GM18868 (cell line): Measurements from ENCODE around the gene CLEC16A.

Source experiments
- ATAC-seq: cut with Tn5 transposase; IDR thresholded peaks from one replicate; pipeline ENCODE4 v1.9.1; 2021; ENCODE audit warnings: mild to moderate bottlenecking, moderate library complexity; ENCODE audit not compliant: unreplicated experiment

The CLEC16A gene, protein sequence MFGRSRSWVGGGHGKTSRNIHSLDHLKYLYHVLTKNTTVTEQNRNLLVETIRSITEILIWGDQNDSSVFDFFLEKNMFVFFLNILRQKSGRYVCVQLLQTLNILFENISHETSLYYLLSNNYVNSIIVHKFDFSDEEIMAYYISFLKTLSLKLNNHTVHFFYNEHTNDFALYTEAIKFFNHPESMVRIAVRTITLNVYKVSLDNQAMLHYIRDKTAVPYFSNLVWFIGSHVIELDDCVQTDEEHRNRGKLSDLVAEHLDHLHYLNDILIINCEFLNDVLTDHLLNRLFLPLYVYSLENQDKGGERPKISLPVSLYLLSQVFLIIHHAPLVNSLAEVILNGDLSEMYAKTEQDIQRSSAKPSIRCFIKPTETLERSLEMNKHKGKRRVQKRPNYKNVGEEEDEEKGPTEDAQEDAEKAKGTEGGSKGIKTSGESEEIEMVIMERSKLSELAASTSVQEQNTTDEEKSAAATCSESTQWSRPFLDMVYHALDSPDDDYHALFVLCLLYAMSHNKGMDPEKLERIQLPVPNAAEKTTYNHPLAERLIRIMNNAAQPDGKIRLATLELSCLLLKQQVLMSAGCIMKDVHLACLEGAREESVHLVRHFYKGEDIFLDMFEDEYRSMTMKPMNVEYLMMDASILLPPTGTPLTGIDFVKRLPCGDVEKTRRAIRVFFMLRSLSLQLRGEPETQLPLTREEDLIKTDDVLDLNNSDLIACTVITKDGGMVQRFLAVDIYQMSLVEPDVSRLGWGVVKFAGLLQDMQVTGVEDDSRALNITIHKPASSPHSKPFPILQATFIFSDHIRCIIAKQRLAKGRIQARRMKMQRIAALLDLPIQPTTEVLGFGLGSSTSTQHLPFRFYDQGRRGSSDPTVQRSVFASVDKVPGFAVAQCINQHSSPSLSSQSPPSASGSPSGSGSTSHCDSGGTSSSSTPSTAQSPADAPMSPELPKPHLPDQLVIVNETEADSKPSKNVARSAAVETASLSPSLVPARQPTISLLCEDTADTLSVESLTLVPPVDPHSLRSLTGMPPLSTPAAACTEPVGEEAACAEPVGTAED

DNA sequence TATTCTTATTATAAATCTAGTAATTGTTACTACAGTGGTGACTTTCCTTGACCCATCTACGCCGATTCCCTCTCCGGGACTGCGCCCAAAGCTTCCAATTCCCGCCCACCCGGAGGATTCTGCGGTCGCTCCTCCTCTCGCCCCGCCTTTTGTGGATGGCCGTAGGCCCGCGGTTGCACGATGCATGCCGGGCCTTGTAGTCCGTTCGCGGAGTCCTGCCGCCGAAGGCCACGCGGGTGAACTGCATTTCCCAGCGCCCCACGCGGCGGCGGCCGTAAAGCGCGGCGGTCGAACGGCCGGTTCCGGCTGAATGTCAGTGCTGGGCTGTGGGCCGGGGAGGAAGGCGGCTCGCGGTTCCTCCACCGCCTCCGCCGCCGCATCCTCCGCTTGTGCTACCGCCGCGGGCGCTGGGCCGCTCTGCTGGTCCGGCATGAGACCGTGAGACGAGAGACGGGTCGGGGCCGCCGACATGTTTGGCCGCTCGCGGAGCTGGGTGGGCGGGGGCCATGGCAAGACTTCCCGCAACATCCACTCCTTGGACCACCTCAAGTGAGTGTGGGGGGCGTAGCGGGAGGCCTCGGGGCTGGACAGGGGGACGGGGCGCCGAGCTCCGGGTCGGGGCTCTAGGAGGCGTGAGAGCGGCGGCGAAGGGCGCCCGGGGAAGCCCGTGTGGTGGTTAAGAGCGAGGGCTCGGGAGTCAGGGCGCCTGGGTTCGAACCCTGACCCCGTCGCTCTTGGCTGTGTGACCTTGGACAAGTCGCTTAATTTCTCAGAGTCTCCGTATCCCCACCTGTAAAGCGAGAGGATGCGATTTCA lies at the start of gene CLEC16A:
CLEC16A (plus strand) TSS at position 316 of the 816 bp plus-strand sequence; CDS start at position 470, 154 bp downstream.
- peak; percentile 72 for ATAC-seq

DNA sequence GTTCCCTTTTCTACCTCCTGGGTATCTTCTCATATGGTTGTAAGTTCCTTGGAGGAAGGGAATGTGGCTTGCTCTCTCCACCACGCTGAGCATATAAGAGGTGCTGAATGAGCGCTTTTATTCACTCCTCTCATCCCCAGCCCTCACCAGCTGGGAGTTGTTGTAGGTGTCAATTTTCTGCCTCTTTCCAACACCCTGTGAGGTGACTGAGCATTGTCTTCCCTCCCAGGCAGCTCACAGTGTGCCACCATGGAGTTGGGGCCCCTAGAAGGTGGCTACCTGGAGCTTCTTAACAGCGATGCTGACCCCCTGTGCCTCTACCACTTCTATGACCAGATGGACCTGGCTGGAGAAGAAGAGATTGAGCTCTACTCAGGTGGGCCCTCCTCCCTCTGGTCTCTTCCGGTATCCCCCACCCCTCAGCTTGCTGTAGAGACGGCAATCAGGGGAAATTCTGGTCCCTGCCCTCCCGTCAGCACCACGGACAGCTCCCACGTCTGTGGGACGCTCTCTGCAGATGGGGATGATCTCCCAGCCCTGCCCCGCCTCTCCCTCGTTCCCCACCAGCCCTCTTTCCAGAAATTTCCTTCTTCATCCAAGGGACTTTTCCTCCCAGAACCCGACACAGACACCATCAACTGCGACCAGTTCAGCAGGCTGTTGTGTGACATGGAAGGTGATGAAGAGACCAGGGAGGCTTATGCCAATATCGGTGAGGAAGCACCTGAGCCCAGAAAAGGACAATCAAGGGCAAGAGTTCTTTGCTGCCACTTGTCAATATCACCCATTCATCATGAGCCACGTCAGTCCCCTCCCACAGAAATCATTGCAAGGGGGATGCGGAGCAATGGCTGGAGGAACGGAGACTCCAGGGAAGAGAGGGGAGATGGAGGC lies 49.1 kb upstream of the CLEC16A start:
- no peak for ATAC-seq

DNA sequence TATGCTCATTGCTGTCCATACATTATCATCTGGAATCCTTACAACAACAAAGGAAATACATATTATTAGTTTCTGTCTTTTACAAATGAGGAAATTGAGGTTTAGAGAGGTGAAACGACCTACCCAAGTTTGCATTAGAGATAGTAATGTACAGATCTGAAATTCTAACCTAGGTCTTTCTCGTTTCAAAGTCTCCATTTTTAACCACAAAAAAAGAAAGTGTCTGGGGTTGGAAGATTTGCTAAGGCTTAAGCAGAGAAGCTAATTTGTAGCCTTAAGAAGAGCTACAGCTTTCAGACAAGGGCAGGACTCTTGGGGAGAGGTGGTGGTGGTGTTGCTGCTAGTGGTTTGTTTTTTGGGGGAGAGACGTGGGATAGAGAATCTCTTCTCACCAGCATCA lies 48.2 kb upstream of the CLEC16A start:
- no peak for ATAC-seq

DNA sequence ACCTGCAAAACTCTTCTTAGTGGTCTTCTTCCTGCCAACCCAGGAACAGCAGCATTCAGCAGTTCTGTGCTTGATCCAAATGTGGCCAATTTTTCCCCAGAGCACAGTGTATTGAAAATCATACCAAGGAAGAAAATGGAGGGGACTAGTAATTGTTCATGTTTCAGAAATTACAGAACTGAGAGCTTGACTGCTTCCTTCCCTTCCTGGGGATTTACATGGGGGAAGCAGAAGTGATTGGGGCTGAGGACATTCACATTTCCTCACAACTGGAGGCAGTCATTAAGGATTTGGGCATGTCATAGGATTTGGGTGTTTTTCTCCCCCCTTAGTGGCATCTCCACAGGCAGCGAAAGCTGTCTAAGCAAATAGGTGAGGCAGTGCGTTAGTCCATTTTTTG lies 47.6 kb upstream of the CLEC16A start:
- no peak for ATAC-seq

DNA sequence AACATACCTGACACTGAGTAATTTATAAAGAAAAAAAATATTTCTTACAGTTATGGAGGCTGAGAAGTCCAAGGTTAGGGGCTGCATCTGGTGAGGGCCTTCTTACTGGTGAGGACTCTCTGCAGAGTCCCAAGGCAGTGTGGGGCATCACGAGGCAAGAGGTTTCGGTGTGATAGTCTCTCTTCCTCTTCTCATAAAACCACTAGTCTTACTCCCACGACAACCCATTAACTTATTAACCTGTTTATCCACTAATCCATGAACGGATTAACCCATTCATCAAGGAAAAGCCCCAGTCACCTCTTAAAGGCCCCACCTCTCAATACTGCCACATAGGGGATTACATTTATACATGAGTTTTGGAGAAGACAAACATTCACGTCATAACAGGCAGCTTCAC lies 47.2 kb upstream of the CLEC16A start:
- ATAC-seq: peak; percentile 80

DNA sequence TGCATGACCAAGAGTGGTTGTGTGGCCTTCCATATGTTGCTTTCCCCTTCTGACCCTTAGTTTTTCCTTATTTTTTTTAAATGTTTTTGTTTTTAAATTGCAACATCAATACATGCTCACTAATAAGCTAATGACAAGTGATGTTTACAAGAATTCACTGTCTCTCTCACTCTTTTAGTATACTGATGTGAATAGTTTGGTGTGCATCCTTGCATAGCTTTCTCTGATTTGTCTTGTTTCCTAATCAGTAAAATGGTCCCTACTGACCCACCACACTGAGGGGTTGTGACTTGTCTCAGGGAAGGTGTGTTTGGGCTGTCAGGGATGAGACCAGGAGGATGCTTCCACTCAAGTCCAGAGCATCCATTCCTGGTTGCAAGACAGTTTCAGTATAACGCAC lies 41.4 kb upstream of the CLEC16A start:
- ATAC-seq: no peak

DNA sequence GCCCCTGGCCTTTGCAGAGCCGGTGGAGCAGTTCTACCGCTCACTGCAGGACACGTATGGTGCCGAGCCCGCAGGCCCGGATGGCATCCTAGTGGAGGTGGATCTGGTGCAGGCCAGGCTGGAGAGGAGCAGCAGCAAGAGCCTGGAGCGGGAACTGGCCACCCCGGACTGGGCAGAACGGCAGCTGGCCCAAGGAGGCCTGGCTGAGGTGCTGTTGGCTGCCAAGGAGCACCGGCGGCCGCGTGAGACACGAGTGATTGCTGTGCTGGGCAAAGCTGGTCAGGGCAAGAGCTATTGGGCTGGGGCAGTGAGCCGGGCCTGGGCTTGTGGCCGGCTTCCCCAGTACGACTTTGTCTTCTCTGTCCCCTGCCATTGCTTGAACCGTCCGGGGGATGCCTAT lies 37.9 kb upstream of the CLEC16A start:
- no peak for ATAC-seq

DNA sequence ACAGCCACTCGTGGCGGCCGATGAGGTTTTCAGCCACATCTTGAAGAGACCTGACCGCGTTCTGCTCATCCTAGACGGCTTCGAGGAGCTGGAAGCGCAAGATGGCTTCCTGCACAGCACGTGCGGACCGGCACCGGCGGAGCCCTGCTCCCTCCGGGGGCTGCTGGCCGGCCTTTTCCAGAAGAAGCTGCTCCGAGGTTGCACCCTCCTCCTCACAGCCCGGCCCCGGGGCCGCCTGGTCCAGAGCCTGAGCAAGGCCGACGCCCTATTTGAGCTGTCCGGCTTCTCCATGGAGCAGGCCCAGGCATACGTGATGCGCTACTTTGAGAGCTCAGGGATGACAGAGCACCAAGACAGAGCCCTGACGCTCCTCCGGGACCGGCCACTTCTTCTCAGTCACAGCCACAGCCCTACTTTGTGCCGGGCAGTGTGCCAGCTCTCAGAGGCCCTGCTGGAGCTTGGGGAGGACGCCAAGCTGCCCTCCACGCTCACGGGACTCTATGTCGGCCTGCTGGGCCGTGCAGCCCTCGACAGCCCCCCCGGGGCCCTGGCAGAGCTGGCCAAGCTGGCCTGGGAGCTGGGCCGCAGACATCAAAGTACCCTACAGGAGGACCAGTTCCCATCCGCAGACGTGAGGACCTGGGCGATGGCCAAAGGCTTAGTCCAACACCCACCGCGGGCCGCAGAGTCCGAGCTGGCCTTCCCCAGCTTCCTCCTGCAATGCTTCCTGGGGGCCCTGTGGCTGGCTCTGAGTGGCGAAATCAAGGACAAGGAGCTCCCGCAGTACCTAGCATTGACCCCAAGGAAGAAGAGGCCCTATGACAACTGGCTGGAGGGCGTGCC lies 37.2 kb upstream of the CLEC16A start:
- no peak for ATAC-seq

DNA sequence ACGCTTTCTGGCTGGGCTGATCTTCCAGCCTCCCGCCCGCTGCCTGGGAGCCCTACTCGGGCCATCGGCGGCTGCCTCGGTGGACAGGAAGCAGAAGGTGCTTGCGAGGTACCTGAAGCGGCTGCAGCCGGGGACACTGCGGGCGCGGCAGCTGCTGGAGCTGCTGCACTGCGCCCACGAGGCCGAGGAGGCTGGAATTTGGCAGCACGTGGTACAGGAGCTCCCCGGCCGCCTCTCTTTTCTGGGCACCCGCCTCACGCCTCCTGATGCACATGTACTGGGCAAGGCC lies 36.7 kb upstream of the CLEC16A start:
- ATAC-seq: no peak

DNA sequence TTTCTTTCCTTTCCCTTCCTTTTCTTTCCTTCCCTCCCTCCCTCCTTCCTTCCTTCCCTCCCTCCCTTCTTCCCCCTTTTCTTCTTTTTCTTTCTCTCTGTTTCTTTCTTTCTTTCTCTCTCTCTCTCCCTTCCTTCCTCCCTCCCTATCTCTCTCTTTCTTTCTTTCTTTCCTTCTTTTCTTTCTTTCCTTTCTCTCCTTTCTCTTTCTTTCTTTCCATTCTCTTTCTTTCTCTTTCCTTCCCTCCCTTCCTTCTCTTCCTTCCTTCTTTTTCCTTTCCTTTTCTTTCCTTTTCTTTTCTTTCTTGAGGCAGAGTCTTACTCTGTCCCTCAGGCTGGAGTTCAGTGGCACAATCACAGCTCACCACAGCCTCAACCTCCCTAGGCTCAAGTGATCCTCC lies 33.1 kb upstream of the CLEC16A start:
- ATAC-seq: no peak

DNA sequence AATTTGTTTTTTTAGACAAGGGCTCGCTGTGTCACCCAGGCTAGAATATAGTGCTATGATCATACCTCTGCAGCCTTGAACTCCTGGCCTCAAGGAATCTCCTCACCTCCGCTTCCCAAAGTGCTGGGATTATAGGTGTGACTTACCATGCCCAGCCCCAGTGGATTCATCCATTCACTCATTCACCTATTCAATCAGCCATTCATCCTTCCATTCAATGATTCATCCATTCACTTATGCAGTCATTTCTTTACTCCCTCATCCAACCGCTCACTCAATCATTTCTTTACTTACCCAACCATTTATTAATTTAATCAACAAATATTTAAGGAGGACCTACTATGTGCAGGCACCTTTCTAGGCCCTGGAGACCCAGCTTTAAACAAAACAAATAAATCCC lies 27.8 kb upstream of the CLEC16A start:
- ATAC-seq: no peak

DNA sequence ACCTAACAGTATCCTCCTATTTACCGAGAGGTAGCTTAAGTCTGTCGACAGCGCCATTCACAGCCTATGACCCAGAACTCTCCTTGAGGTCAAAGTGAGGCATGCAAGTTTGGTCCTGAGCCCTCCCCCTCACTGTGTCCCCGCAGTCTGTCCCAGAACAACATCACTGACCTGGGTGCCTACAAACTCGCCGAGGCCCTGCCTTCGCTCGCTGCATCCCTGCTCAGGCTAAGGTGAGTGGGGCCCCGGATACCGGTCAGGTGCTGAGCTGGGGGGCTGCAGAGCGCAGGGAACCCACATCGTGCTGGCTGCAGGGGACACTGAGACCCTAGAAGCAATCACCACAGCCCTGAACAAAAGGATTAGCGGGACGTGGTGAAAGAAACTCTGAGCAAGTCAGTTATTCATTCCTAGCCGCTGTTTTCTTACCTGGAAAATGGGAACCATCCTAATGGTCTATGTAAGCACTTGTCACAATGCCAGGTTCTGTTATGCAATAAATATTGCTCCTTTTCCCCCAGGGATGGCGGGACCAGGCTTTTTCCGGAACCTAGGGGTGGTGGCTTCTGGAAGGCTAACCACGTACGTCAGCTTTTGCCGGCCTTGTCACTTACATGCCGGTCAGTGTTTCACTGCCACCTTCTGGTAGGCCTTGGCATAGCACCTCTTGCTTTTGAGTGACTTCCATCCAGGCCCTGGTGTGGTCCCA lies 25.9 kb upstream of the CLEC16A start:
- ATAC-seq: no peak

DNA sequence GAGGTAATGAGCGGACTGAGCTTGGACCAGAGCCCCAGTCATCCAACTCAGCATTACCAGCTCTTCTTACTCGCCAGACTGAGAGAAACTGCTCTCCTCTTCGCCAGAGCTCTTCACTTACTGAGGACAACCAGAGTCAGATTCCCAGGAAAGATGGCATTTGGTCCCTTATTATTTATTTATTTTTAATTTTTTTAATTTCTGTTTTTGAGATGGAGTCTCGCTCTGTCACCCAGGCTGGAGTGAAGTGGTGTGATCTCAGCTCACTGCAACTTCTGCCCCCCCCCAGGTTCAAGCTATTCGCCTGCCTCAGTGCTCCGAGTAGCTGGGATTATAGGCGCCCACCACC lies 25.4 kb upstream of the CLEC16A start:
- no peak for ATAC-seq

DNA sequence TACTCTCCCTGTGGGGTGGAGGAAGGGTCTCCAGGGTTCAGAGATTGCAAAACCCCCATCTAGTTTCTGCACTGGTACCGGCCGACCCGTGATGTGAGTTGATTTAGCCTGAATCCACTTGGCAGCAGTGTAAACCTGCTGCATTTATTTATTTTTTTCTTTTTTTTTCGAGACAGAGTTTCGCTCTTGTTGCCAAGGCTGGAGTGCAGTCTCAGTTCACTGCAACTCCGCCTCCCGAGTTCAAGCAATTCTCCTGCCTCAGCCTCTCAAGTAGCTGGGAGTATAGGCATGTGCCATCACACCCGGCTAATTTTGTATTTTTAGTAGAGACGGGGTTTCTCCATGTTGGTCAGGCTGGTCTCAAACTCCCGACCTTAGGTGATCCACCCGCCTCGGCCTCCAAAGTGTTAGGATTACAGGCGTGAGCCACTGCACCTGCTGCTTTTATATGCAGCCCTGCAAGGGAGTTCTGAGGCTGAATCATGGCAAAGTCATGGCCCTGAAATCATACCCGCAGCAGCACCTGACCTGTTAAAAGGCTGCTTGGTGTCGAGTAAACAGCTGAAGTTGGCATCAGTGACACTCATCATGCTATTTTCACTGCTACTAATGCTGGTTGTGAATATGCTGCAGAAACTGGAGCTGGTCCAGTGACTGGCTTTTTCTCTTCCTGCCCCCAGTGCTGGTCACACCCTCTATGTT lies 23.5 kb upstream of the CLEC16A start:
- no peak for ATAC-seq

DNA sequence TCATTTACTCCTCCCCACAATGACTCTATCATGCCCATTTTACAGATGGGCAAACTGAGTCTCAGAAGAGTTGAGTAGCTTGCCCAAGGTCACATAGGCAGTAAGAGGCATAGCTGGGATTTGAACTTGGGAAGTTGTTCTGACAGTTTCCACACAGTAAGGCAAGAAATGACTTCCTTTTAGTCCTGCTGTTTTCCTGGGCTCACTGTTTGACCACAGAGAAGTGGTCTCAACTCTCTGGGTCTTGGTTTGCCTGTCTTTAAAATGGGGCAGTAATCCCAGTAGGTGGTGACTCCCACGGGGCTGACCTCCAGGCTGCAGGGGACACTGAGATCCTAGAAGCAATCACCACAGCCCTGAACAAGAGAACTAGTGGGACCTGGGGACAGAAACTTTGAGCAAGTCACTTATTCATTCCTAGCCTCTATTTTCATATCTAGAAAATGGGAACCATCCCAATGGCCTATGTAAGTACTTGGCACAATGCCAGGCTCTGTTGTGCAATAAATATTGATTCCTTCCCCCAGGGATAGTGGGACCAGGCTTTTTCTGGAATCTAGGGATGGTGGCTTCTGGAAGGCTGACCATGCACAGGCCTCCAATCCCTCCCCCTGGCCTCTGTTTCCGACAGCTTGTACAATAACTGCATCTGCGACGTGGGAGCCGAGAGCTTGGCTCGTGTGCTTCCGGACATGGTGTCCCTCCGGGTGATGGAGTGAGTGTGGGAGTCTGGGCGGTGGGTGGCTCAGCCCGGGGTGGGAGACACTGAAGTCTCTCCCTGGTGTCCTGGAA lies 22.6 kb upstream of the CLEC16A start:
- no peak for ATAC-seq

DNA sequence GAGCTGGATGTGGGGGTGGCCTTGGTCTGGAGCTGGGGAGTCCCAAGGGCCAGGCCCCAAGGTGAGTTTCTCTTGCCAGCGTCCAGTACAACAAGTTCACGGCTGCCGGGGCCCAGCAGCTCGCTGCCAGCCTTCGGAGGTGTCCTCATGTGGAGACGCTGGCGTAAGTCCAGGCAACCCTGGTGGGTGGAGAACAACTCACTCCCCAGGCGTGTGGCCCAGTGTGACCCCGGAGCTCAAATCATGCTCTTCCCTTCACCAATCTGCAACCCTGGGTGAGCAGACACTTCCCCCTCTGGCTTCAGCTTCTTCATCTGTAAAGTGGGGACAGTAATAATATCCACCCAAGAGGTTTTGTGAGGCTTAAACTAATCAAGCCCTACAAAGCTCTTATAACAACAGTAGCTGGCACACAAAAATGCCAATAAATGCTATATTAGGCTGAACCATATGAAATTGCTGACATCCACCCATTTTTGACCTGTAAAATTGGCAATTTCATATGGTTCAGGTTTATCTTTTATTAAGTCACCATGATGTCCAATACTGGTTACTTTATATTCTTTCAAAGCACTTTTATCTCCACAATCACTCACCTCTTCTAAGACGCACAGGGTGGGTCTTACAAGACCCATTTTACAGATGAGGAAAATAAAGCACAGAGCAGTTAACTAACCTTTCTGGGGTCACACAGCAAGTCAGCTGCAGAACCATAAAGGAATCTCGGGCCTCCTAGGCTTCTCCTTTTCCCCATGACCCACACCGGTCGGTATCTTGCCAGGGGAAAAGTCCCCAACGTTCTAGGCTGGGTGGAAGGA lies 21.8 kb upstream of the CLEC16A start:
- no peak for ATAC-seq
